LNCAP (cell line): Measurements from ENCODE around the gene ITGA7.

Source experiments
- CTCF ChIP-seq: fragments of 450-650 bp; IDR thresholded peaks from 2 replicates; pipeline ENCODE4 v1.5.1; 2017; ENCODE audit warnings: mild to moderate bottlenecking

The ITGA7 gene

GRCh38 chr12:55744340-55745030 is 36.8 kb upstream of the ITGA7 start:
- no peak for TF ChIP-seq CTCF

DNA sequence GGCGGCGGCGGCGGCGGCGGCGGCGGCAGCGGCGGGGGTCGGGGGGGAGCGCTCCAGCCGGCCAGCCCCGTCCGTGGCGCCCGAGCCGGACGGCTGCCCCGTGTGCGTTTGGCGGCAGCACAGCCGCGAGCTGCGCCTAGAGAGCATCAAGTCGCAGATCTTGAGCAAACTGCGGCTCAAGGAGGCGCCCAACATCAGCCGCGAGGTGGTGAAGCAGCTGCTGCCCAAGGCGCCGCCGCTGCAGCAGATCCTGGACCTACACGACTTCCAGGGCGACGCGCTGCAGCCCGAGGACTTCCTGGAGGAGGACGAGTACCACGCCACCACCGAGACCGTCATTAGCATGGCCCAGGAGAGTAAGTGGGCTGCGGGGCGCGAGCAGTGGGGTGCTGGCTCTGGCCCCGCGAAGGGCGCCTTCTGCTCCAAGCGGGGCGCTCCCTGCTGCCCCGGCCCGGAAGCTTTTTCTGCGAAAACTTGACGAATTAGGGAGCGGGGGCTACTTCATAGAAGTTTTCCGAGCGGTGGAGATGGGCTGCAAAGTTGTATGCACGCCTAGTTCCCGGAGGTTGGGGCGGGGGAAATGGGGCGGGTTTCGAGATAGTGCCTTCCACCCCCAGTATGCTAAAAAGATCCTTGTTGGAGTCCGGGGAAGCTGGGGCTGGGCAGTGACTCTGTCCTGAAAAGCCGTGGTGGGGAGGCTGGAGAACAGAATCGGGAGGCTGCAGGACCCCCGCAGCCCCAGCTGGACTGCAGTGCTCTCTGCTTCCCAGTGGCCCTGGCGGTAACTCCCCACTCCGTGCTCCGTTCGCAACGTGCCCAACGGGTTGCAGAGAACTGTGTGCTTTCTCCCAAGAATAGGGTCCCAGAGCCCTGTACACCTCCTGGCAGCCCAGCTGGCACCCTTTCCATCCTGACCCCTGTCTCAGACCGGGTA is 36.0 kb upstream of the ITGA7 start:
- peak; percentile 23; the same call in 1 of the 2 replicates for TF ChIP-seq CTCF

- TF ChIP-seq CTCF, result no peak
Observed at GRCh38 chr12:55742719-55743405, 35.2 kb upstream of the ITGA7 start, which contains the start of gene GDF11. Gene GDF11, plus strand, starts transcription at chr12:55743122. Its CDS starts 195 bp downstream, at chr12:55743317.

DNA sequence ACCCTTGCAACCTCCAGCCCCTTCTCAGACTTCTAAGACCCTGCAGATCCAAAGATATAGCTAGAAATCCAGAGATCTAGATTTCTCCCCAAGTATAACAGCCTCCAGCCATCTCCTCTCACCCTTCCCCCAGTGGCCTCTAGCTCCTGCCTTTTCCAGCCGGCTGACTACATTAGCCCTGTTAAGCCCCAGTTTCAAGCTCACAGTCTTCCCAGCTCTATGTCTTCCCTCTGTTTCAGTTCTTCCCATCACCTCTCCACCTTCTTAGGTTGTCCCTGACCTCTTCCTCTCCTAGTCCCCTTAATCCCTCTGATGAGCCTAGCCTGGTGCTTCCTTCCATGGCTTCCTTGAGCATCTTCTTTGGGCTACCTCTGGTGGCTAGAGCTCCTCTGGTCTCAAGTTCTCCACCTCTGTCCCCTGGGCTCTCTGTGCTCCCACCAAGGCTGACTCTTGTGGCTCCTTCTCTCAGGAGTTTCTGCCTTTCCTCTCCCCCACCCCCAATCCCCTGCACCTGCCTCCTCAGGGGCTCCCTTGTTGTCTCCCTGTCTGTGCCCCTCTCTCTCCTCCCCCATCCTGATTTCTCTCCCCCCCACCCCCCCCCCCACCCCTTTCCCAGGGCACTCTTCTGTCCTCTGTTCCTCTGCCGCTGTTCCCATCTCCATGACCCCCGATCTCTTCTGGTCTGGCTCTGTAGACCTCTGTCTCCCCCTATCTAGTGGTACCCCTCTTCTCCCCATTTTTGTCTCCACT is 34.4 kb upstream of the ITGA7 start:
- TF ChIP-seq CTCF, result no peak

- peak; percentile 0; the same call in 1 of the 2 replicates for TF ChIP-seq CTCF
Observed at GRCh38 chr12:55739025-55739378, 31.3 kb upstream of the ITGA7 start.

- TF ChIP-seq CTCF, result peak; percentile 77
Observed at GRCh38 chr12:55738123-55739024, 30.7 kb upstream of the ITGA7 start.
